ENCODE results near the gene WDR75. TPM values are rescaled to one million over a fixed set of nuclear protein-coding genes. Genes with fewer than 3 reads are reported as not detected.

WDR75 gene
- 10 to 100 TPM; 23.7 to 73.9 (median 38.3) TPM for total RNA-seq
- polyA plus RNA-seq, result 10 to 100 TPM; 30.1 to 51.3 (median 45.7) TPM
- long read RNA-seq, donor 1, transcript WDR75-201 (21 exons, 2,701 nt), result major isoform, 7 of 15 reads
- long read RNA-seq, donor 1, partial matches to known transcripts, result 8 of 15 reads
- long read RNA-seq, donor 1, other reads (novel, unspliced or antisense), result 0 of 15 reads
- long read RNA-seq, donor 2, partial matches to known transcripts, result 0 of 3 reads
- long read RNA-seq, donor 2, other reads (novel, unspliced or antisense), result 0 of 3 reads
- long read RNA-seq, donor 3, transcript WDR75-201 (21 exons, 2,701 nt), result major isoform, 8 of 13 reads
- long read RNA-seq, donor 3, partial matches to known transcripts, result 5 of 13 reads
- long read RNA-seq, donor 3, other reads (novel, unspliced or antisense), result 0 of 13 reads
- long read RNA-seq, donor 4, transcript WDR75-201 (21 exons, 2,701 nt), result major isoform, 6 of 12 reads
- long read RNA-seq, donor 4, partial matches to known transcripts, result 2 of 12 reads
- long read RNA-seq, donor 4, other reads (novel, unspliced or antisense), result 1 of 12 reads
- long read RNA-seq, donor 5, full-length matches to known transcripts, result 46 of 55 reads
- long read RNA-seq, donor 5, partial matches to known transcripts, result 2 of 55 reads
- long read RNA-seq, donor 5, other reads (novel, unspliced or antisense), result 7 of 55 reads
- long read RNA-seq, donor 6, transcript WDR75-201 (21 exons, 2,701 nt), result major isoform, 8 of 12 reads
- long read RNA-seq, donor 6, partial matches to known transcripts, result 2 of 12 reads
- long read RNA-seq, donor 6, other reads (novel, unspliced or antisense), result 1 of 12 reads
- long read RNA-seq, donor 7, partial matches to known transcripts, result 0 of 2 reads
- long read RNA-seq, donor 7, other reads (novel, unspliced or antisense), result 0 of 2 reads
- long read RNA-seq, donor 8, transcript WDR75-201 (21 exons, 2,701 nt), result major isoform, 6 of 8 reads
- long read RNA-seq, donor 8, partial matches to known transcripts, result 0 of 8 reads
- long read RNA-seq, donor 8, other reads (novel, unspliced or antisense), result 0 of 8 reads
- long read RNA-seq, donor 9, transcript WDR75-201 (21 exons, 2,701 nt), result major isoform, 7 of 14 reads
- long read RNA-seq, donor 9, partial matches to known transcripts, result 5 of 14 reads
- long read RNA-seq, donor 9, other reads (novel, unspliced or antisense), result 0 of 14 reads
- long read RNA-seq, donor 10, partial matches to known transcripts, result 0 of 2 reads
- long read RNA-seq, donor 10, other reads (novel, unspliced or antisense), result 0 of 2 reads

DNA sequence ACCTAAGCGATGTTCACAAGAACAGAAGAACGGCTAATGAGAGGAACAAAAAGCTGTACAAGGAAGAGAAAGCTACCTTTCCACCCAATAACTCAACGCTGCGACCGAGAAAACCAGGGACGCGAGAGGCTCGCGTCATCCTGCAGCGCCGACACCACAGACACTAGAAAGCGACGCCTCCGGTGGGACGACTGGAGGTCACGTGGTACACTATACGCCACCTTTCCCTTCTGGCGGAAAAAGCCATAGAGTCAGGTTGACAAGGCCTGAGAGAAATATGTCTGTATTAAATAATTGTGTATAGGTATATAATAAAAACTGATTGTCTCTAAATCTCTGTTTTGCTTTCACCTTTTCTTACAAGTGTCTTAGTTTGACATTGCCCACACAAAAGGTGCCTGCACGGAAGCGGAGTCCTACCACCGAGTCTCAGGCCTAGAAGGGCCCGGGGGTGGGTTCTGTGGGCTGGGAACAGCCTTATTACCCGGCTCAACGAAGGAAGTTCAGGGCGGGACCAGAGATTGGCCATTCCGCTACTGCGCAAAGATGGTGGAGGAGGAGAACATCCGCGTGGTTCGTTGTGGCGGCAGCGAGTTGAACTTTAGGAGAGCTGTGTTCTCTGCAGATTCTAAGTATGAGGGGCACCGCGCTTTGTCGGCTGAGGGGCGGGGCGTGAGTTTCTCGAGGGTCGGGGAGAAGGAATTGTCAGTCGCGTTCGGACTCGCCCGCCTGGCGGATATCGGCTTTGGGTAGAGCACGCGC, at the start of gene WDR75:
Gene WDR75 (plus strand): TSS at position 528 of the 762 bp plus-strand sequence. CDS start 19 bp downstream, at position 547.
- intact Hi-C loops (cut with DNase I), result no loop called here
- TF ChIP-seq POLR2A (IDR thresholded peaks at IDR 0.05), result peak; percentile 66 to 93
- TF ChIP-seq, protein P1, sequence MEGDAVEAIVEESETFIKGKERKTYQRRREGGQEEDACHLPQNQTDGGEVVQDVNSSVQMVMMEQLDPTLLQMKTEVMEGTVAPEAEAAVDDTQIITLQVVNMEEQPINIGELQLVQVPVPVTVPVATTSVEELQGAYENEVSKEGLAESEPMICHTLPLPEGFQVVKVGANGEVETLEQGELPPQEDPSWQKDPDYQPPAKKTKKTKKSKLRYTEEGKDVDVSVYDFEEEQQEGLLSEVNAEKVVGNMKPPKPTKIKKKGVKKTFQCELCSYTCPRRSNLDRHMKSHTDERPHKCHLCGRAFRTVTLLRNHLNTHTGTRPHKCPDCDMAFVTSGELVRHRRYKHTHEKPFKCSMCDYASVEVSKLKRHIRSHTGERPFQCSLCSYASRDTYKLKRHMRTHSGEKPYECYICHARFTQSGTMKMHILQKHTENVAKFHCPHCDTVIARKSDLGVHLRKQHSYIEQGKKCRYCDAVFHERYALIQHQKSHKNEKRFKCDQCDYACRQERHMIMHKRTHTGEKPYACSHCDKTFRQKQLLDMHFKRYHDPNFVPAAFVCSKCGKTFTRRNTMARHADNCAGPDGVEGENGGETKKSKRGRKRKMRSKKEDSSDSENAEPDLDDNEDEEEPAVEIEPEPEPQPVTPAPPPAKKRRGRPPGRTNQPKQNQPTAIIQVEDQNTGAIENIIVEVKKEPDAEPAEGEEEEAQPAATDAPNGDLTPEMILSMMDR (IDR thresholded peaks at IDR 0.05), result peak in 1 of 6 experiments; percentile 9

DNA sequence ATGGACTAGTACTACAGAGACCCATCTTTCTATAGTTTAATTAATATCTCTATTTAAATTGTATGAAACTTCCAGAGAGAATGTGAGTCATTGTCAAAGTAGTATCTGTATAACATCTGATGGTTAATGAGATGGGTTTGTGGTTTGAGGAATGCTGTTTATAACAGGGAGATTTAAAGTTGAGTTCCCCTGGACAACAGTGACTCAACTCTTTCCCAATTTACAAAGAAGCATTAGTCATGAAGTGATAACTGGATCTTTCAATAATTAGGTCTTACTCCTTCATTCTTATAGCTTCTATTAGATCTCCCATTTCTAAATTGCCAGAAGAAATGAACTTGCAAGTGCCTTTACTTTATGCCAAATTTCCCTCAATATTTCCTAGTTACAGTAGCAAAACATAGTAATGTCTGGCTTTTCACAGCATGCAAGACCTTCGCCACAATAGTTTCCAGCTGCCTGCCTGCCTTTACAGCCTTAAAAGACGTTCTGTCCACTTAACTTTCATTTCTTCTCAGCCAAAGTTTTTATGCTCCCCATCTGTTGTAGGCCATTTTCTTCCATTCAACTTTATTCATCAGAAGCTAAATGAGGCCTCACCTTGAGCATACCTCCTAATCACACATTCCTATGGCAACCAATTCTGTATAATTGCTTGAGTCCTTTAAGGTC, 47.7 kb upstream of the WDR75 start:
- H3K9me3 ChIP-seq (replicated peaks in 1 of 3), result no peaks in the 10 kb centered on the region
- WGBS, 4 donors, result 70 to 83% (median 76%) methylated on average over 2 of the region's 2 CpGs
- no peak for DNase-seq
- H3K36me3 ChIP-seq (replicated peaks in 1 of 2), result no peaks in the 10 kb centered on the region
- no peaks in the 10 kb centered on the region for H3K27me3 ChIP-seq
- no peak overlapping the region for H3K4me3 ChIP-seq
- intact Hi-C loops (cut with DNase I), result no loop called here
- TF ChIP-seq, protein P1 (IDR thresholded peaks at IDR 0.05), result no peak
- no peak for TF ChIP-seq POLR2A (IDR thresholded peaks at IDR 0.05)
- H3K4me1 ChIP-seq (replicated peaks in 1 of 2), result peaks cover 0 to 9% of the 10 kb centered on the region in 2 donors
- H3K27ac ChIP-seq, result peak overlapping the region in 1 of 5 donors; percentile 14

More for the DNA sequence above, at the start of gene WDR75:
- peak within 1 kb of the TSS; percentile 76 to 96 (median 90) for H3K27ac ChIP-seq
- DNase-seq, result peak; percentile 93 to 97 (median 95)
- peaks cover 20 to 45% of the 10 kb centered on the region in 2 donors for H3K4me1 ChIP-seq (replicated peaks in 1 of 2)
- WGBS, 4 donors, result 0 to 1% (median 1%) methylated on average over 33 to 48 of the region's 48 CpGs
- H3K36me3 ChIP-seq (replicated peaks in 1 of 2), result no peaks in the 10 kb centered on the region
- no peaks in the 10 kb centered on the region for H3K9me3 ChIP-seq (replicated peaks in 1 of 3)
- peak within 1 kb of the TSS; percentile 19 to 89 (median 64) for H3K4me3 ChIP-seq
- no peaks in the 10 kb centered on the region for H3K27me3 ChIP-seq

DNA sequence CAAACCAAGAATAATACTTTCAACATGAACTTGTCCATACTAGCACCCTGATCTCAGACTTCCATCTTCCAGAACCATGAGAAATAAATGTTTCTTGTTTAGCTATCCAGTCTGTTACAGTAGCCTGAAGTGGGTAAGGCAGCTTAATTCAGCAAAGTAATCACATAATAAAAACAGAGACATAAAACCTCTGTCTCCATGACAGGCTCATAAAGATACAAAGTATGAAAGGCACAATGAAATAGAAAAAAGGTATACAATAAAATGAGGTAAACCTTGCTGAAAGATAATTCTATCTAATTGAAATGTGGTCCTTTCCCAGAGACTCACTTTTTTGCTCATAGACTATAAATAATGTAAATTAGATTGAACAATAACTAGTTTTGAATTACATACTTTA, 46.7 kb upstream of the WDR75 start:
- Histone ChIP-seq H3K9me3 (replicated peaks in 1 of 3) (no peaks in the 10 kb centered on the region), H3K4me3 (no peak overlapping the region), H3K4me1 (replicated peaks in 1 of 2) (peaks cover 0 to 9% of the 10 kb centered on the region in 2 donors), H3K36me3 (replicated peaks in 1 of 2) (no peaks in the 10 kb centered on the region), H3K27ac (no peak overlapping the region), H3K27me3 (no peaks in the 10 kb centered on the region)
- TF ChIP-seq POLR2A (IDR thresholded peaks at IDR 0.05), result no peak
- TF ChIP-seq, protein P1 (IDR thresholded peaks at IDR 0.05), result no peak
- intact Hi-C loops (cut with DNase I), result no loop called here
- DNase-seq, result no peak

Measured in adrenal gland (tissue), 19 donors.